Peyer's patch (tissue), 4 donors: Measurements from ENCODE around the gene NGEF. TPM values are rescaled to one million over a fixed set of nuclear protein-coding genes. Genes with fewer than 3 reads are reported as not detected.
A peak's percentile ranks its signal among the peaks of the same experiment; 100 is the strongest.
"Not testable (repeated sequence)": the region's sequence is repeated elsewhere in the genome, so short reads cannot be mapped to it uniquely, and the experiment has no call there.

Experiments used
- DNase-seq, 3 donors: peaks; one replicate each; pipeline ENCODE4 v3.0.0-alpha.2; 2017 to 2019
- H3K27ac ChIP-seq, 4 donors: fragments of 200-600 bp; sonication (generic); one replicate each; pipeline ENCODE4 v1.5.1; 2016 to 2019
- H3K27me3 ChIP-seq, 2 donors: fragments of 200-600 bp; sonication (generic); one replicate each; pipeline ENCODE4 v1.5.1; 2019
- H3K36me3 ChIP-seq, 3 donors: fragments of 200-600 bp; sonication (generic); one replicate each; pipeline ENCODE4 v1.5.1; 2016 to 2019
- H3K4me1 ChIP-seq, 4 donors: fragments of 200-600 bp; sonication (generic); one replicate each; pipeline ENCODE4 v1.5.1; 2016 to 2019
- H3K4me3 ChIP-seq, 4 donors: fragments of 200-600 bp; sonication (generic); 1 replicate in 3 of 4; 2 replicates in 1 of 4; pipeline ENCODE4 v1.5.1; 2016 to 2019; ENCODE audit warnings: mild to moderate bottlenecking in 1 of 4
- H3K9me3 ChIP-seq, 4 donors: fragments of 200-600 bp; sonication (generic); one replicate each; pipeline ENCODE4 v1.5.1; 2016 to 2019; ENCODE audit warnings: mild to moderate bottlenecking in 1 of 4
- CTCF ChIP-seq, 6 experiments: fragments of 450-650 bp in 4 of 6; fragments of 200-600 bp in 2 of 6; sonication (generic) in 1 of 6; IDR thresholded peaks; one replicate each; pipeline ENCODE4 v1.5.1; 2017 to 2019; ENCODE audit warnings: antibody characterized with exemption in 6 of 6, mild to moderate bottlenecking in 3 of 6, moderate library complexity in 1 of 6
- POLR2A ChIP-seq, 2 donors: fragments of 450-650 bp; IDR thresholded peaks; one replicate each; pipeline ENCODE4 v1.5.1; 2017; ENCODE audit warnings: antibody characterized with exemption in 2 of 2, mild to moderate bottlenecking in 2 of 2, moderate library complexity in 2 of 2
- total RNA-seq, 4 donors: library from RNA; depleted of rRNA; stranded (reverse); fragments of >200 nt; gene quantifications; one replicate each; pipeline ENCODE4 v1.1.0, GENCODE V29; 2016

Gene NGEF
- total RNA-seq, 4 donors from 2014 or later: 54.5 to 116 (median 98.1) TPM

- Histone ChIP-seq H3K27me3 (no peaks in the 10 kb centered on the region), H3K36me3 (no peaks in the 10 kb centered on the region), H3K9me3 (no peaks in the 10 kb centered on the region), H3K4me1 (no peaks in the 10 kb centered on the region), H3K4me3 (no peak overlapping the region), H3K27ac (no peak overlapping the region)
- no peak for DNase-seq
- TF ChIP-seq CTCF (IDR thresholded peaks at IDR 0.05) (no peak), POLR2A (IDR thresholded peaks at IDR 0.05) (no peak)
Measured at GRCh38 chr2:233023007-233023760, 10.1 kb upstream of the NGEF start.

GRCh38 chr2:233022561-233022960 lies 9.5 kb upstream of the NGEF start:
- DNase-seq: no peak
- no peaks in the 10 kb centered on the region for H3K9me3 ChIP-seq

GRCh38 chr2:233021771-233022170 lies 8.7 kb upstream of the NGEF start:
- H3K36me3 ChIP-seq: no peaks in the 10 kb centered on the region
- no peak overlapping the region for H3K4me3 ChIP-seq
- DNase-seq: no peak
- no peaks in the 10 kb centered on the region for H3K27me3 ChIP-seq
- TF ChIP-seq POLR2A (IDR thresholded peaks at IDR 0.05) (no peak), CTCF (IDR thresholded peaks at IDR 0.05) (no peak)
- no peaks in the 10 kb centered on the region for H3K4me1 ChIP-seq
- no peak overlapping the region for H3K27ac ChIP-seq
- no peaks in the 10 kb centered on the region for H3K9me3 ChIP-seq

More at GRCh38 chr2:233022561-233022960, 9.5 kb upstream of the NGEF start:
- TF ChIP-seq CTCF (IDR thresholded peaks at IDR 0.05) (no peak), POLR2A (IDR thresholded peaks at IDR 0.05) (no peak)
- Histone ChIP-seq H3K27me3 (no peaks in the 10 kb centered on the region), H3K4me3 (no peak overlapping the region), H3K36me3 (no peaks in the 10 kb centered on the region), H3K27ac (no peak overlapping the region), H3K4me1 (no peaks in the 10 kb centered on the region)

- H3K27ac ChIP-seq: no peak overlapping the region
- TF ChIP-seq CTCF (IDR thresholded peaks at IDR 0.05) (no peak), POLR2A (IDR thresholded peaks at IDR 0.05) (no peak)
- H3K9me3 ChIP-seq: no peaks in the 10 kb centered on the region
- no peak overlapping the region for H3K4me3 ChIP-seq
- no peaks in the 10 kb centered on the region for H3K36me3 ChIP-seq
- no peak for DNase-seq
- H3K27me3 ChIP-seq: no peaks in the 10 kb centered on the region
- no peaks in the 10 kb centered on the region for H3K4me1 ChIP-seq
Measured at GRCh38 chr2:233020454-233020853, 7.4 kb upstream of the NGEF start.

GRCh38 chr2:233019610-233020009 lies 6.6 kb upstream of the NGEF start:
- H3K4me1 ChIP-seq, H3K27ac ChIP-seq, H3K9me3 ChIP-seq, H3K4me3 ChIP-seq, H3K27me3 ChIP-seq, H3K36me3 ChIP-seq, DNase-seq: not testable (repeated sequence)

GRCh38 chr2:233017947-233018346 lies 4.9 kb upstream of the NGEF start:
- no peak for DNase-seq
- Histone ChIP-seq H3K9me3 (no peaks in the 10 kb centered on the region), H3K27me3 (no peaks in the 10 kb centered on the region), H3K36me3 (no peaks in the 10 kb centered on the region), H3K4me3 (no peak overlapping the region), H3K27ac (peak overlapping the region in 2 of 4 donors; percentile 9 to 62), H3K4me1 (peaks cover 0 to 4% (median 0%) of the 10 kb centered on the region in 4 donors)
- no peak for TF ChIP-seq CTCF (IDR thresholded peaks at IDR 0.05)
- no peak for TF ChIP-seq POLR2A (IDR thresholded peaks at IDR 0.05)
